H9 (cell line): ENCODE results near the gene FANCF. TPM values are rescaled to one million over a fixed set of nuclear protein-coding genes. Genes with fewer than 3 reads are reported as not detected.

Experiments used
- DNase-seq: peaks from one replicate; pipeline ENCODE4 v3.0.0-alpha.2; 2017
- H2AFZ ChIP-seq: one replicate; pipeline ENCODE4 v1.6.1; 2013; ENCODE audit warnings: mild to moderate bottlenecking, low read length, control low read depth, moderate library complexity
- H2AK5ac ChIP-seq: 2 replicates; pipeline ENCODE4 v1.6.1; 2013; ENCODE audit warnings: low read length, control low read depth, mixed read lengths; ENCODE audit not compliant: insufficient read length
- H2BK120ac ChIP-seq: one replicate; pipeline ENCODE4 v1.6.1; 2013; ENCODE audit warnings: low read depth, mild to moderate bottlenecking, low read length, control low read depth, inconsistent platforms; ENCODE audit not compliant: poor library complexity, severe bottlenecking
- H2BK12ac ChIP-seq: 2 replicates; pipeline ENCODE4 v1.6.1; 2013; ENCODE audit warnings: low read length, control low read depth, mixed read lengths, low read depth; ENCODE audit not compliant: insufficient read length
- H2BK15ac ChIP-seq: 2 replicates; pipeline ENCODE4 v1.6.1; 2013; ENCODE audit warnings: low read depth, low read length, control low read depth
- H2BK20ac ChIP-seq: one replicate; pipeline ENCODE4 v1.6.1; 2013; ENCODE audit warnings: low read depth, mild to moderate bottlenecking, low read length, control low read depth, inconsistent platforms; ENCODE audit not compliant: poor library complexity, severe bottlenecking
- H2BK5ac ChIP-seq: 2 replicates; pipeline ENCODE4 v1.6.1; 2013; ENCODE audit warnings: low read length, control low read depth, mixed read lengths; ENCODE audit not compliant: insufficient read length
- H3K14ac ChIP-seq: 2 replicates; pipeline ENCODE4 v1.6.1; 2013; ENCODE audit warnings: low read length, control low read depth; ENCODE audit not compliant: insufficient read depth
- H3K18ac ChIP-seq: 2 replicates; pipeline ENCODE4 v1.6.1; 2013; ENCODE audit warnings: low read depth, mild to moderate bottlenecking, mixed read lengths, low read length, control low read depth; ENCODE audit not compliant: insufficient read length
- H3K23ac ChIP-seq: 2 replicates; pipeline ENCODE4 v1.6.1; 2013; ENCODE audit warnings: low read length, control low read depth, mixed read lengths, low read depth; ENCODE audit not compliant: insufficient read length
- H3K23me2 ChIP-seq: 2 replicates; pipeline ENCODE4 v1.6.1; 2013; ENCODE audit warnings: low read depth, mild to moderate bottlenecking, mixed read lengths, low read length, control low read depth; ENCODE audit not compliant: insufficient read length, poor library complexity, severe bottlenecking
- H3K27ac ChIP-seq: 2 replicates; pipeline ENCODE4 v1.5.1; 2013; ENCODE audit warnings: low read length, control low read depth, mixed read lengths, low read depth; ENCODE audit not compliant: insufficient read length
- H3K27me3 ChIP-seq: 2 replicates; pipeline ENCODE4 v1.6.1; 2013; ENCODE audit warnings: low read length, control low read depth, inconsistent platforms; ENCODE audit not compliant: insufficient read depth
- H3K4ac ChIP-seq: 2 replicates; pipeline ENCODE4 v1.6.1; 2013; ENCODE audit warnings: low read depth, mild to moderate bottlenecking, control low read depth, inconsistent platforms, low read length, moderate library complexity
- H3K4me1 ChIP-seq: 2 replicates; pipeline ENCODE4 v1.6.1; 2013; ENCODE audit warnings: low read length, control low read depth, inconsistent platforms; ENCODE audit not compliant: insufficient read depth
- H3K4me2 ChIP-seq: 2 replicates; pipeline ENCODE4 v1.6.1; 2013; ENCODE audit warnings: low read length, control low read depth, mixed read lengths; ENCODE audit not compliant: insufficient read length, insufficient read depth
- H3K56ac ChIP-seq: 2 replicates; pipeline ENCODE4 v1.6.1; 2013; ENCODE audit warnings: low read depth, mild to moderate bottlenecking, mixed read lengths, low read length, control low read depth; ENCODE audit not compliant: insufficient read length
- H3K79me1 ChIP-seq: 2 replicates; pipeline ENCODE4 v1.6.1; 2013; ENCODE audit warnings: low read depth, mild to moderate bottlenecking, moderate library complexity, low read length, control low read depth, inconsistent platforms; ENCODE audit not compliant: insufficient read depth, poor library complexity, severe bottlenecking
- H3K79me2 ChIP-seq: 2 replicates; pipeline ENCODE4 v1.6.1; 2013; ENCODE audit warnings: low read length, control low read depth, inconsistent platforms; ENCODE audit not compliant: insufficient read depth
- H3K9ac ChIP-seq: 2 replicates; pipeline ENCODE4 v1.6.1; 2013; ENCODE audit warnings: low read length, control low read depth, mixed read lengths; ENCODE audit not compliant: insufficient read length; ENCODE audit errors: extremely low read depth
- H3K9me3 ChIP-seq: one replicate; pipeline ENCODE4 v1.6.1; 2013; ENCODE audit warnings: low read depth, low read length, inconsistent platforms; ENCODE audit not compliant: control insufficient read depth
- H3T11ph ChIP-seq: one replicate; pipeline ENCODE4 v1.6.1; 2013; ENCODE audit warnings: mild to moderate bottlenecking, low read length, control low read depth, inconsistent platforms
- H4K20me1 ChIP-seq: one replicate; pipeline ENCODE4 v1.6.1; 2013; ENCODE audit not compliant: control insufficient read depth, insufficient read length, insufficient read depth
- H4K5ac ChIP-seq: 2 replicates; pipeline ENCODE4 v1.6.1; 2013; ENCODE audit warnings: low read depth, mild to moderate bottlenecking, mixed read lengths, low read length, control low read depth; ENCODE audit not compliant: insufficient read length
- H4K8ac ChIP-seq: replicated peaks from 2 replicates; pipeline ENCODE4 v1.6.1; 2013; ENCODE audit warnings: low read length, control low read depth, mixed read lengths, low read depth; ENCODE audit not compliant: insufficient read length
- H4K91ac ChIP-seq: 2 replicates; pipeline ENCODE4 v1.6.1; 2013; ENCODE audit warnings: low read depth, mild to moderate bottlenecking, moderate library complexity, mixed read lengths, low read length, control low read depth; ENCODE audit not compliant: insufficient read length
- H3K27ac Mint-ChIP-seq, 3 experiments: 2 replicates in 2 of 3; 3 replicates in 1 of 3; pipeline ENCODE4 v1.8.0; 2020 to 2021; ENCODE audit warnings: mixed read lengths in 3 of 3, mild to moderate bottlenecking in 1 of 3, moderate library complexity in 1 of 3
- H3K27me3 Mint-ChIP-seq: 2 replicates; pipeline ENCODE4 v1.8.0; 2021; ENCODE audit warnings: low read depth, mild to moderate bottlenecking, moderate library complexity, mixed read lengths
- H3K36me3 Mint-ChIP-seq, 3 experiments: 2 replicates in 2 of 3; 3 replicates in 1 of 3; pipeline ENCODE4 v1.8.0; 2020 to 2021; ENCODE audit warnings: low read depth in 3 of 3, mixed read lengths in 3 of 3; ENCODE audit not compliant: insufficient read depth in 1 of 3
- H3K4me1 Mint-ChIP-seq, 2 experiments: 2 replicates each; pipeline ENCODE4 v1.8.0; 2020; ENCODE audit warnings: mixed read lengths in 2 of 2
- H3K4me3 Mint-ChIP-seq, 2 experiments: 2 replicates in 1 of 2; 3 replicates in 1 of 2; pipeline ENCODE4 v1.8.0; 2020 to 2021; ENCODE audit warnings: mild to moderate bottlenecking in 2 of 2, mixed read lengths in 2 of 2, moderate library complexity in 1 of 2
- H3K9me3 Mint-ChIP-seq, 2 experiments: 2 replicates in 1 of 2; 3 replicates in 1 of 2; pipeline ENCODE4 v1.8.0; 2020; ENCODE audit warnings: mild to moderate bottlenecking in 2 of 2, mixed read lengths in 2 of 2, moderate library complexity in 1 of 2
- WGBS: extraction: QIAGEN DNeasy Blood & Tissue Kit; methylation state at CpG from one replicate; pipeline ENCODE4 v1.1.7; 2013; ENCODE audit warnings: missing lambda C conversion rate, low lambda C conversion rate, mixed read lengths; ENCODE audit not compliant: insufficient read length; ENCODE audit errors: extremely low coverage; 5-methylcytosine and 5-hydroxymethylcytosine counted together
- total RNA-seq: library from RNA; stranded (reverse); gene quantifications from 2 replicates; pipeline ENCODE4 v1.2.1, GENCODE V29; 2021
- TF ChIP-seq, protein P1 (sequence below): fragments of 200-600 bp; sonication (generic); conservative IDR thresholded peaks from 3 replicates; pipeline ENCODE4 v1.8.0; 2021; ENCODE audit warnings: antibody characterized with exemption, mild to moderate bottlenecking

The FANCF gene
- total RNA-seq, 1 experiment from 2014 or later, result 15.3 TPM

GRCh38 chr11:22640862-22641261 lies 15.2 kb upstream of the FANCF start:
- peaks cover 18 to 25% of the 10 kb centered on the region in 2 experiments for H3K4me1 Mint-ChIP-seq
- Histone ChIP-seq H4K5ac (no peak overlapping the region), H3K56ac (no peak overlapping the region), H3K9me3 (no peaks in the 10 kb centered on the region), H2BK5ac (no peak overlapping the region), H3K18ac (no peak overlapping the region), H2BK15ac (no peak overlapping the region), H4K8ac (no peak overlapping the region), H3K79me1 (no peaks in the 10 kb centered on the region), H3K27me3 (no peaks in the 10 kb centered on the region; the same call in 1 of the 2 replicates), H3K23ac (no peak overlapping the region), H3K4ac (no peak overlapping the region), H3T11ph (no peak overlapping the region), H3K14ac (no peak overlapping the region), H3K79me2 (no peaks in the 10 kb centered on the region), H3K23me2 (no peaks in the 10 kb centered on the region), H3K9ac (no peak overlapping the region), H4K91ac (no peak overlapping the region), H2AK5ac (no peak overlapping the region), H2BK12ac (no peak overlapping the region), H2BK120ac (no peak overlapping the region), H2AFZ (no peak overlapping the region), H3K27ac (no peak overlapping the region), H4K20me1 (no peaks in the 10 kb centered on the region), H2BK20ac (no peak overlapping the region), H3K4me1 (no peaks in the 10 kb centered on the region; the same call in 1 of the 2 replicates), H3K4me2 (no peak overlapping the region)
- no peak for DNase-seq
- no peaks in the 10 kb centered on the region for H3K36me3 Mint-ChIP-seq
- no peaks in the 10 kb centered on the region for H3K9me3 Mint-ChIP-seq
- no CpG with 5 or more reads among the region's 2 CpGs for WGBS
- peak overlapping the region in 1 of 3 experiments; percentile 73; a peak in 2 of 7 replicates for H3K27ac Mint-ChIP-seq
- TF ChIP-seq, protein P1, sequence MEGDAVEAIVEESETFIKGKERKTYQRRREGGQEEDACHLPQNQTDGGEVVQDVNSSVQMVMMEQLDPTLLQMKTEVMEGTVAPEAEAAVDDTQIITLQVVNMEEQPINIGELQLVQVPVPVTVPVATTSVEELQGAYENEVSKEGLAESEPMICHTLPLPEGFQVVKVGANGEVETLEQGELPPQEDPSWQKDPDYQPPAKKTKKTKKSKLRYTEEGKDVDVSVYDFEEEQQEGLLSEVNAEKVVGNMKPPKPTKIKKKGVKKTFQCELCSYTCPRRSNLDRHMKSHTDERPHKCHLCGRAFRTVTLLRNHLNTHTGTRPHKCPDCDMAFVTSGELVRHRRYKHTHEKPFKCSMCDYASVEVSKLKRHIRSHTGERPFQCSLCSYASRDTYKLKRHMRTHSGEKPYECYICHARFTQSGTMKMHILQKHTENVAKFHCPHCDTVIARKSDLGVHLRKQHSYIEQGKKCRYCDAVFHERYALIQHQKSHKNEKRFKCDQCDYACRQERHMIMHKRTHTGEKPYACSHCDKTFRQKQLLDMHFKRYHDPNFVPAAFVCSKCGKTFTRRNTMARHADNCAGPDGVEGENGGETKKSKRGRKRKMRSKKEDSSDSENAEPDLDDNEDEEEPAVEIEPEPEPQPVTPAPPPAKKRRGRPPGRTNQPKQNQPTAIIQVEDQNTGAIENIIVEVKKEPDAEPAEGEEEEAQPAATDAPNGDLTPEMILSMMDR, result no peak
- H3K27me3 Mint-ChIP-seq, result peaks cover 22% of the 10 kb centered on the region
- no peak overlapping the region for H3K4me3 Mint-ChIP-seq
